Activated CD4-positive, alpha-beta memory T cell treated with anti-CD3 and anti-CD28 coated beads for 36 hours (primary cell): ENCODE data around the gene RASAL1. TPM values are rescaled to one million over a fixed set of nuclear protein-coding genes. Genes with fewer than 3 reads are reported as not detected.
A peak's percentile ranks its signal among the peaks of the same experiment; 100 is the strongest.

Experiments
- CTCF ChIA-PET: fragments of 350-600 bp; sonication (Branson Sonifier 250); formaldehyde crosslinking; loops from one replicate; lab custom pipeline; 2021; ENCODE audit warnings: antibody characterized with exemption, inconsistent platforms; lab: Charles Lee
- POLR2A ChIA-PET: fragments of 350-600 bp; sonication (Branson Sonifier 250); formaldehyde crosslinking; loops from one replicate; lab custom pipeline; 2021; ENCODE audit warnings: antibody characterized with exemption; lab: Charles Lee
- DNase-seq: peaks from one replicate; pipeline ENCODE4 v3.0.0-alpha.2; 2020
- H3K27ac Mint-ChIP-seq: one replicate; pipeline ENCODE4 v1.8.0; 2021; ENCODE audit warnings: mixed read lengths
- H3K27me3 Mint-ChIP-seq: one replicate; pipeline ENCODE4 v1.8.0; 2021; ENCODE audit warnings: mixed read lengths
- H3K36me3 Mint-ChIP-seq: one replicate; pipeline ENCODE4 v1.8.0; 2021; ENCODE audit warnings: mixed read lengths
- H3K4me1 Mint-ChIP-seq: one replicate; pipeline ENCODE4 v1.8.0; 2021; ENCODE audit warnings: low read depth, mixed read lengths
- H3K4me3 Mint-ChIP-seq: one replicate; pipeline ENCODE4 v1.8.0; 2021; ENCODE audit warnings: mild to moderate bottlenecking, mixed read lengths
- H3K9me3 Mint-ChIP-seq: one replicate; pipeline ENCODE4 v1.8.0; 2021; ENCODE audit warnings: mixed read lengths
- intact Hi-C: fragments of 100-400 bp; cut with micrococcal nuclease; formaldehyde crosslinking; loops from one replicate; pipeline ENCODE4 v1.15.1; 2023
- total RNA-seq, 2 experiments: library from RNA; stranded (reverse); gene quantifications; one replicate each; pipeline ENCODE4 v1.2.3, GENCODE V29; 2021

RASAL1 gene
- total RNA-seq, 2 experiments from 2014 or later, result 4.4 to 4.9 TPM

DNA sequence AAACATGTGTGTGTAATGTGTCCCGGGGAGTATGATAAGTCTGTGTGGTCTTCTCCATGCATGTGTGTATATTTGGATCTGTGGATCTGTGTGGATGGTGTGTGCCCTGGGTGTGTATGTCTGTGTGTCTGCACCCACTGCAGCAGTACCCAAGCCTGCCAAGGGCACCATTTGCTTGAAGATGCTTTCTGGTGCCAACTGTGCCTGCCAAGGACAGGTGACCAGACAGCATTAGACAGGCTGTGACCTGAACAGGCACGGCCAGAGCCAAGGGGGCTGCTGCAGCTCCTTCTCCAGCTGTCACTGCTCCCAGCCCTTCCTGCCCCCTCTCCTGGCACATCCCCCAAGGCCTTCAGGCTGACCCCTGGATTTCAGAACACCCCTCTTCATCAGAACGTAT, 44.1 kb downstream of the RASAL1 start:
- no peaks in the 10 kb centered on the region for H3K27me3 Mint-ChIP-seq
- no peak for DNase-seq
- peaks cover 67% of the 10 kb centered on the region for H3K4me1 Mint-ChIP-seq
- intact Hi-C loops, result no loop called here
- ChIA-PET CTCF (interaction anchor here (0.8 to 1.4 kb wide), 5 partner anchors 10 to 98 kb away, joined by 3 to 6 read pairs (median 3); no protein-coding TSS in a partner anchor), POLR2A (interaction anchor here (1.2 kb wide), 1 partner anchor 21 kb away, joined by 3 read pairs; no protein-coding TSS in a partner anchor)
- peaks cover 2% of the 10 kb centered on the region for H3K36me3 Mint-ChIP-seq
- peaks cover 6% of the 10 kb centered on the region for H3K9me3 Mint-ChIP-seq
- H3K27ac Mint-ChIP-seq, result no peak overlapping the region
- no peak overlapping the region for H3K4me3 Mint-ChIP-seq

DNA sequence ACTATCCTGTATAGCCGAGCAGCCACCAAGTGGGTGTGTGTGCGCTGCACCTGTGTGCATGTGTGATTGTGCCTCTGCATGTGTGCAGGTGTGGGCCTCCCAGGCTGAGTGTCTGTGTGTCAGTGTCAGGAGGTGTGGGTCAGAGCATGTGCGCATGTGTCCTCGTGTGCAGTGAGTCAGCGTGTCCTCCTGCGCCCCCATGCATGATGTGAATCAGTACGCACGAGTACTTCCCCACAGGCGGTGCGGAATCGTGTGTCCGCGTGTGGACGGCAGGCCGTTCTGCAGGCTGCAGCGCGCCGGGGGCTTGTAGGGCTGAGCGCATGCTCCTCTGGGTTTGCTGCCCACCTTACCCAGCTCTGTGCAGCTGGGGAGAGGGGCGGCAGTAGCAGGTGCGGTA, 44.8 kb downstream of the RASAL1 start:
- ChIA-PET CTCF (interaction anchor here (2.4 to 2.6 kb wide), 3 partner anchors 8 to 98 kb away, joined by 10 to 14 read pairs (median 11); no protein-coding TSS in a partner anchor), POLR2A (no interaction called here)
- Mint-ChIP-seq H3K27ac (no peak overlapping the region), H3K4me1 (peaks cover 73% of the 10 kb centered on the region), H3K9me3 (peaks cover 6% of the 10 kb centered on the region), H3K4me3 (no peak overlapping the region), H3K27me3 (no peaks in the 10 kb centered on the region), H3K36me3 (peaks cover 2% of the 10 kb centered on the region)
- DNase-seq, result no peak
- intact Hi-C loops, result no loop called here

DNA sequence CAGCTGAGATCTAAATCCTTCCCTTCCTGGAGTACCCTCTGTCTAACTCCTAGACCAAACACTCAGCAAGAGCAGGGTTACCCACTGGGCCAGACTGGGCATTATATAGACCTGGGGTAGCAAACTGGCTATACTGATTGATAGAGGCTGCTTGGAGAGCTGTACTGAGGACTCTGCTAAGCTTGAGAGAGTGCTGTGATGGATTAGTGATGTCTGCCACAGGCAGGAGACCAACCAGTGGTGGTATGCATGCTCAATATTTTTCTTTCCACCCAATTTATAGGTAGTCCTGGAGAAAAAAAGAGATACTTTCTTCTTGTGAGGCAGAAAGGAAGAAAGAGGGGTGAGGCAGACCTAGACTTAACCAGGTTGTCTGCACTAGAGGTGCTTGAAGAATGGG, 45.7 kb downstream of the RASAL1 start:
- DNase-seq, result no peak
- H3K4me3 Mint-ChIP-seq, result peak overlapping the region; percentile 73
- H3K9me3 Mint-ChIP-seq, result peaks cover 6% of the 10 kb centered on the region
- POLR2A ChIA-PET, result interaction anchor here (1.5 kb wide), 1 partner anchor 96 kb away, joined by 4 read pairs; the partner anchor contains the start of genes DDX54 and RITA1
- H3K4me1 Mint-ChIP-seq, result peaks cover 71% of the 10 kb centered on the region
- intact Hi-C loops, result no loop called here
- H3K36me3 Mint-ChIP-seq, result peaks cover 2% of the 10 kb centered on the region
- H3K27me3 Mint-ChIP-seq, result no peaks in the 10 kb centered on the region
- peak overlapping the region; percentile 89 for H3K27ac Mint-ChIP-seq
- CTCF ChIA-PET, result interaction anchor here (0.8 to 2.6 kb wide), 5 partner anchors 9 to 99 kb away, joined by 3 to 14 read pairs (median 10); no protein-coding TSS in a partner anchor

DNA sequence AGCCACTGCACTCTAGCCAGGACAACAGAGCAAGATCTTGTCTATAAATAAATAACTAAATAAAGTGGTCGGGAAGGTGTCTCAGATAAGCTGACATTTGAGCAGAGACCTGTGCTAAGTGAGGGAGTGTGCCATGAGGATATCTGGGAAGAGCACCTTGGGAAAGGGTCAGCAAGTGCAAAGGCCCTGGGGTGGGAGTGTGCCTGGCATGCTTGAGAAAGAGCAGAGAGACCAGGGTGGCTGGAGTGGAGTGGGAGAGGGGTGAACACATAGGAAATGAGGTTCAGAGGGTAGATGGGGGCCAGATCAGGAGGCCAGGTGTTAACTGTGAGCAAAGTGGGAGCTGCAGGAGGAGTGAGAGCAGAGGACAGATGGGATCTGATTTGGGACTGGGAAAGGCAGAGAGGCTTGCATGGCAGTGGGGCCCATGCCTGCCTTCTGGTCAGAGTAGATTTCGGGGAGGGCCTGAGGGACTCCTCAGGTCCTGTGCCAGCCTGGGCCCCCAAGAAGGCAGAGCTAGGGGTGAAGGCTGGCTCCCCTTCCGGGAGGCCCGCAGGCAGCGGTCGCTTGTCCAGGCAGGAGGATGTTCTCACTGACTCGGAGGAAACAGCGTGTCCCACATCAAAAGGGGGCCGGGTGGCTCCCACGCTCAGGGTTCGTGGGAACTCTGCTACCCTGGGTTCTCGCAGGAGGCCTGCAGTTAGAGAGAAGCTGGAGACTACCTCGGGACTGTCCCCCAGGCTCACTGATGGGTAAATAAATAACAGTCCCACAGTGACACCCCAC, 46.4 kb downstream of the RASAL1 start:
- Mint-ChIP-seq H3K27ac (peak overlapping the region; percentile 89), H3K9me3 (peaks cover 6% of the 10 kb centered on the region), H3K4me3 (peak overlapping the region; percentile 73), H3K27me3 (no peaks in the 10 kb centered on the region), H3K36me3 (peaks cover 2% of the 10 kb centered on the region), H3K4me1 (peaks cover 71% of the 10 kb centered on the region)
- peak; percentile 82 for DNase-seq
- CTCF ChIA-PET, result interaction anchor here (0.8 to 2.6 kb wide), 5 partner anchors 9 to 98 kb away, joined by 3 to 14 read pairs (median 10); no protein-coding TSS in a partner anchor
- intact Hi-C loops, result no loop called here
- POLR2A ChIA-PET, result interaction anchor here (1.5 kb wide), 1 partner anchor 96 kb away, joined by 4 read pairs; the partner anchor contains the start of genes DDX54 and RITA1

DNA sequence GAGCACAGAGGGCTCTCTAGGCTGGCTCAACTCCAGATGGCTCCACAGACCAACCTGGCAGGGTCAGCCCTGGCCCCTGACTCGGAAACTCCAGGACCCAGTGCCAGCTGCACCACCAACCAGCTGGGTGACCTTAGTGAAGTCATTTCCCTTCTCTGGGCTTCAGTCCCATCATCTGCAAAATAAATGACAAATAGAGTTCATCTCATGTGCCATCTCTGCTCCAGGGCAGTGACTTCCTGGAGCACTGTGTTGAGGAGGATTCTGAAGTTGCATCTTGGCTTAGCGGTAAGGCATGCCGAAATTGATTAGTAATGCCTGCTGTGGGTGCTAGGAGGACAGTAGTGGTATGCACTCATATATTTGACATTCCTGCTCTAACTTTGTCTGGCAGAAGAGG, 47.5 kb downstream of the RASAL1 start:
- H3K27me3 Mint-ChIP-seq, result no peaks in the 10 kb centered on the region
- peaks cover 69% of the 10 kb centered on the region for H3K4me1 Mint-ChIP-seq
- intact Hi-C loops, result no loop called here
- ChIA-PET POLR2A (no interaction called here), CTCF (interaction anchor here (1.9 to 2.6 kb wide), 2 partner anchors 10 to 39 kb away, joined by 7 to 14 read pairs; no protein-coding TSS in a partner anchor)
- H3K36me3 Mint-ChIP-seq, result peaks cover 2% of the 10 kb centered on the region
- DNase-seq, result no peak
- peaks cover 6% of the 10 kb centered on the region for H3K9me3 Mint-ChIP-seq
- no peak overlapping the region for H3K4me3 Mint-ChIP-seq
- peak overlapping the region; percentile 89 for H3K27ac Mint-ChIP-seq

DNA sequence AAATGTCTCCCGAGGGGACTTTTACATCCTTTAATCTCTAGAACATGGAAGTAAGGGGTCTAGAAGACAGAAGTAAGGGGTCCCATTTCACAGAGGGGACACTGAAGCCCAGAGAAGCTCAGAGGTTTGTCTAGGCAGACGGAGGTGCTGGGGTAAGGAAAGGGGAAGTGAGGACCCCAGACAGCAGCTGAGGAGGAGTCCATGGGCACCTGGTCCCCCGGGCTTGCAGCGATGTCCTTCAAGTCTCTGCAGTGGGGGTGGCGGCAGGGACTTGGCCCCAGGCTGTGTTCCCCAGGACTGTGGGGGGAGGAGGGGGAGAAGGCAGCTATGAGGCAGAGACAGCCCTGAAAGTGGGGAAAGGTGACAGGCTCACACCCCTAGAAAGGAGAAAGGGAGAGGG, 48.4 kb downstream of the RASAL1 start:
- Mint-ChIP-seq H3K36me3 (peaks cover 2% of the 10 kb centered on the region), H3K4me1 (peaks cover 62% of the 10 kb centered on the region), H3K27ac (peak overlapping the region; percentile 69), H3K9me3 (peaks cover 6% of the 10 kb centered on the region), H3K27me3 (no peaks in the 10 kb centered on the region), H3K4me3 (no peak overlapping the region)
- POLR2A ChIA-PET, result no interaction called here
- DNase-seq, result no peak
- CTCF ChIA-PET, result interaction anchor here (0.8 to 1.9 kb wide), 3 partner anchors 11 to 38 kb away, joined by 3 to 7 read pairs (median 4); no protein-coding TSS in a partner anchor
- intact Hi-C loops, result loop anchor here (2.0 kb wide), 1 partner anchor 16 kb away; no protein-coding TSS in a partner anchor

DNA sequence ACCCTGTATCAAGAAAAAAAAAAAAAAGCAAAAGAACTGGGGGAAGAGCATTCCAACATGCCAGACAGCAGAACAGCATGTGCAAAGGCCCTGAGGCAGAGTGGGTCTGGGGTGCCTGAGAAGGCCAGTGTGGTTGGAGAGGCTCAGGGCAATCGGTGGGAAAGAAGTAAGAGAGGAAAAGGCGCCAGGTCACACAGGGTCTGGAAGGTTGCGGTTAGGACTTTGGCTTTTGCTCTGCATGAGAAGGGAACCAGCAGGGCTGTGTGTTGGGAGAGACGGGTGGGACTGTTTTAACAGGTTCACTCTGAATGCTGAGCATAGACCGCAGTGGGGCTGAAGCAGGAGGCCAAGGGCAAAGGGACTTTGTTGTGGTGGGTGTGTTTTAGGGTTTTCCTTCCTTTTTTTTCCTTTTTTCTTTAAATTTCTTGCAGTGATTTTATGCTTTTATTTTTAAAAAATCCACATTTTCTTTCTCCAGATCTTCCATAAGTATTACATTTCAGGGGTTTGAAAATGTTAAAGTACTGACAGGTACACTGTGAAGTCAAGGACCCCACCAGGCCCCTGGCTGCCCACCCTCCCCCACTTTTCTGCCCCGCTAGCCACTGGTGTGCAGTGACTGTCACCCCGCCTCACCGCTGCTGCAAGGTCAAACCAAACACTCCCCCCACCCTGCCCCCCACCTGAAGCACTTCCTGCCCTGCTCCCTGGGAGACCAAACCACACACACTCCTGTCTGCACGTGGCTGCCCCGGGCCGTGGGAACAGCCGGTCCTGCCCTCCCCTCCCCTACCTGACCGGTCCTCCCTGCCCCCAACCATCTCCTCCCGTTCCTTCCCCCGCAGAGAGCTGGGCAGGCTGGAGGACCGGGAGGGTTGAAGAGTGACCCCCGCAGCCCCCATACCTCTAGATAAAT, 49.1 kb downstream of the RASAL1 start:
- Mint-ChIP-seq H3K27me3 (no peaks in the 10 kb centered on the region), H3K4me3 (peak overlapping the region; percentile 21), H3K36me3 (peaks cover 2% of the 10 kb centered on the region), H3K9me3 (peaks cover 6% of the 10 kb centered on the region), H3K4me1 (peaks cover 55% of the 10 kb centered on the region), H3K27ac (peak overlapping the region; percentile 69)
- intact Hi-C loops, result loop anchor here (2.0 kb wide), 1 partner anchor 16 kb away; no protein-coding TSS in a partner anchor
- CTCF ChIA-PET, result interaction anchor here (0.8 to 1.9 kb wide), 3 partner anchors 11 to 37 kb away, joined by 3 to 7 read pairs (median 4); no protein-coding TSS in a partner anchor
- peak; percentile 57 for DNase-seq
- POLR2A ChIA-PET, result interaction anchor here (0.6 kb wide), 1 partner anchor 96 kb away, joined by 4 read pairs; no protein-coding TSS in a partner anchor

DNA sequence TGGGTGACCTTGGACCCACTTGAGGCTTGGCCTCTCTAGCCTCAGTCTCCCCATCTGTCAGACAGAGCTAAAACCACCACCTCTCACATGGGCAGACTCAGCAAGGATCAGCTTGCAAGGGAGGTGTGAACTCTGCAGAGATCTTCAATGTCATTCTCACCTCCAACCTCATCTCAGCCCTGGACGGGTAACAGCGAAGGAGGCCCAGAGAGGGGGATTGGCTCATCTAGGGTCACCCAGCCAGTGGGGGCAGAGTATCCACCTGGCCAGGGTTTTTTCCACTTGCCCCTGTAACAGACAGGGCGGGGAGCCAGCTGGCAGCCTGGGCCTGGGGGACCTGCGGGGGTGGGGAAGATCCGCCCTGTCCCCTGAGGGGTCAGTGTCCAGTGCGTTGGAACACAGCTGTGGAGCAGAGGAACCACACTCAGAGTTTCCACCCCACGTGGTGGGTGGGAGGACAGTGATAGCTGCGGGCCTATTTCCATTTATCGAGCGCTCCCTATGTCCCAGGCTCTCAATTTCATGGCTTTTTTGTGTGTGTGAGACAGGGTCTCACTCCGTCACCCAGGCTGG, 51.6 kb downstream of the RASAL1 start:
- H3K27ac Mint-ChIP-seq, result no peak overlapping the region
- CTCF ChIA-PET, result no interaction called here

DNA sequence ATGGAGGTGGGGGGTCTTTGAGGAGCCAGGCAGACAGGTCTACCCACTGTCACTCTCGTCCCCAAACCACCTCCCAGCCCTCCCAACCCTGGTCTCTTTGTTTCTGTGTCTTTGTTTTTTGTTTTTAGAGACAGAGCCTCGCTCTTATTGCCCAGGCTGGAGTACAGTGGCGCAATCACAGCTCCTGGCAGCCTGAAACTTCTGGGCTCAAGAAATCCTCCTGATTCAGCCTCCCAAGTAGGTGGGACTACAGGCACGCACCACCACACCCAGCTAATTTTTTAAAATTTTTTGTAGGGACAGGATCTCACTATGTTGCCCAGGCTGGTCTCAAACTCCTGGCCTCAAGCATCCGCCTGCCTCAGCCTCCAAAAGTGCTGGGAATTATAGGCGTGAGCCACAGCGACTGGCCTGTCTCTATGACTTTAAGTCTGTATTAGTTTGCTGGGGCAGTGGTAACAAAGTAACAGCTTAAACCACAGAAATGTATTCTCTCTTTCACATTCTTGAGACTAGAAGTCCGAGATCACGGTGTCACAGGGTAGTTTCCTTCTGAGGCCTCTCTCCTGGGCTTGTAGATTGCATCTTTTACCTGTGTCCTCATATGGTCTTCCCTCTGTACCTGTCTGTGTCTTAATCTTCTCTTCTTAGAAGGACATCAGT, 52.9 kb downstream of the RASAL1 start:
- H3K27me3 Mint-ChIP-seq, result no peaks in the 10 kb centered on the region
- ChIA-PET CTCF (no interaction called here), POLR2A (no interaction called here)
- H3K27ac Mint-ChIP-seq, result no peak overlapping the region
- no peak for DNase-seq
- no peaks in the 10 kb centered on the region for H3K36me3 Mint-ChIP-seq
- no peaks in the 10 kb centered on the region for H3K9me3 Mint-ChIP-seq
- intact Hi-C loops, result no loop called here
- H3K4me3 Mint-ChIP-seq, result no peak overlapping the region
- H3K4me1 Mint-ChIP-seq, result peaks cover 20% of the 10 kb centered on the region

More for the DNA sequence above, 51.6 kb downstream of the RASAL1 start:
- H3K9me3 Mint-ChIP-seq, result peaks cover 2% of the 10 kb centered on the region
- H3K27me3 Mint-ChIP-seq, result no peaks in the 10 kb centered on the region
- intact Hi-C loops, result no loop called here
- peaks cover 2% of the 10 kb centered on the region for H3K36me3 Mint-ChIP-seq
- POLR2A ChIA-PET, result no interaction called here
- peaks cover 30% of the 10 kb centered on the region for H3K4me1 Mint-ChIP-seq
- H3K4me3 Mint-ChIP-seq, result no peak overlapping the region
- no peak for DNase-seq

DNA sequence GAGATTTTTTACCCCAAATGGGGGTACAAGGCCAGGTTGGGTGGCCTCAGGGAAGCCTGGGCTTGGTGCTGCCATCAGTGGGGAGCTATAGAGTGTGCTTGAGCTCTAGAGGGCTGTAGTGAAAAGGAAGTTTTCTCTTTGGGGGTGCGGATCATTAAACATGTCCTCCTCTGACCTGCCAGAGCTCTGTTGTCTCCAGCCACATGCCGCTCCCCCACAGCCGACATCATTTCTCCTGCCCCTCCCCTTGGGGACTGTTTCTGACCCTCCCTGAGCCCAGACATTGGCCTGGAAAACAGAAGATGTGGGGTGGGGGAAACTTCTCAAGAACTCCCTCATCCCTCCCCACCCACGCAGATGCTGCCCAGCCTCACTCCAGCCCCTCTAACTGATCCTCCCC, 53.7 kb downstream of the RASAL1 start:
- no peaks in the 10 kb centered on the region for H3K36me3 Mint-ChIP-seq
- no peak overlapping the region for H3K4me3 Mint-ChIP-seq
- DNase-seq, result no peak
- POLR2A ChIA-PET, result no interaction called here
- peaks cover 14% of the 10 kb centered on the region for H3K4me1 Mint-ChIP-seq
- CTCF ChIA-PET, result interaction anchor here (0.6 kb wide), 1 partner anchor 33 kb away, joined by 3 read pairs; no protein-coding TSS in a partner anchor
- no peaks in the 10 kb centered on the region for H3K27me3 Mint-ChIP-seq
- no peak overlapping the region for H3K27ac Mint-ChIP-seq
- H3K9me3 Mint-ChIP-seq, result no peaks in the 10 kb centered on the region
- intact Hi-C loops, result no loop called here

DNA sequence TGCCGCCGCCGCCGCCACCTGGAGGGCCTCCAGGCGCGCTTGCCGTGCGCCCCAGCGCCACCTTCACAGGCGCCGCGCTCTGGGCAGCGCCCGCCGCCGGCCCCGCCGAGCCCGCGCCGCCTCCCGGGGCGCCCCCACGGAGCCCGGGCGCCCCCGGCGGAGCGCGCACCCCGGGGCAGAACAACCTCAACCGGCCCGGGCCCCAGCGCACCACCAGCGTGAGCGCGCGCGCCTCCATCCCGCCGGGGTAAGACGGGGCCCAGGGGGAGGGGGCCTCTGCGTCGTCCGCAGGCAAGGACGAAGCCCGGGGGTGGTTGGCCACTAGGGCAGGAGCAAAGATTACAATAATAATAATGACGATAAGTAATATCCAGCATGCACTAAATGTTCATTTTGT, 57.7 kb downstream of the RASAL1 start:
- no peaks in the 10 kb centered on the region for H3K36me3 Mint-ChIP-seq
- no peak overlapping the region for H3K27ac Mint-ChIP-seq
- no peak for DNase-seq
- intact Hi-C loops, result no loop called here
- H3K4me3 Mint-ChIP-seq, result no peak overlapping the region
- H3K4me1 Mint-ChIP-seq, result peaks cover 28% of the 10 kb centered on the region
- POLR2A ChIA-PET, result no interaction called here
- no peaks in the 10 kb centered on the region for H3K27me3 Mint-ChIP-seq
- CTCF ChIA-PET, result no interaction called here
- no peaks in the 10 kb centered on the region for H3K9me3 Mint-ChIP-seq
